Activated naive CD8-positive, alpha-beta T cell treated with anti-CD3 and anti-CD28 coated beads, Interleukin-2, amount 50 U/mL, for 24 hours (primary cell): ENCODE results near the gene OR7A10.
"Not testable (repeated sequence)": the region's sequence is repeated elsewhere in the genome, so short reads cannot be mapped to it uniquely, and the experiment has no call there.

ENCODE experiments used
- ATAC-seq: fragments of 150-1000 bp; cut with Tn5 transposase; one replicate; pipeline ENCODE4 v1.10.0; 2021
- DNase-seq: peaks from one replicate; pipeline ENCODE4 v3.0.0; 2021
- H3K27ac Mint-ChIP-seq: one replicate; pipeline ENCODE4 v1.8.0; 2021; ENCODE audit warnings: mild to moderate bottlenecking, mixed read lengths
- H3K27me3 Mint-ChIP-seq: one replicate; pipeline ENCODE4 v1.8.0; 2021; ENCODE audit warnings: mixed read lengths
- H3K36me3 Mint-ChIP-seq: one replicate; pipeline ENCODE4 v1.8.0; 2021; ENCODE audit warnings: low read depth, mixed read lengths
- H3K4me1 Mint-ChIP-seq: one replicate; pipeline ENCODE4 v1.8.0; 2021; ENCODE audit warnings: mixed read lengths
- H3K4me3 Mint-ChIP-seq: one replicate; pipeline ENCODE4 v1.8.0; 2021; ENCODE audit warnings: mild to moderate bottlenecking, moderate library complexity, mixed read lengths
- H3K9me3 Mint-ChIP-seq: one replicate; pipeline ENCODE4 v1.8.0; 2021; ENCODE audit warnings: mixed read lengths

OR7A10 gene

GRCh38 chr19:14817052-14817451 lies 31.7 kb downstream of the OR7A10 start:
- no peaks in the 10 kb centered on the region for H3K36me3 Mint-ChIP-seq
- no peaks in the 10 kb centered on the region for H3K4me1 Mint-ChIP-seq
- peaks cover 6% of the 10 kb centered on the region for H3K9me3 Mint-ChIP-seq
- ATAC-seq (no peak), DNase-seq (no peak)
- H3K4me3 Mint-ChIP-seq, result no peak overlapping the region
- H3K27ac Mint-ChIP-seq, result no peak overlapping the region
- H3K27me3 Mint-ChIP-seq, result peaks cover 5% of the 10 kb centered on the region

DNA sequence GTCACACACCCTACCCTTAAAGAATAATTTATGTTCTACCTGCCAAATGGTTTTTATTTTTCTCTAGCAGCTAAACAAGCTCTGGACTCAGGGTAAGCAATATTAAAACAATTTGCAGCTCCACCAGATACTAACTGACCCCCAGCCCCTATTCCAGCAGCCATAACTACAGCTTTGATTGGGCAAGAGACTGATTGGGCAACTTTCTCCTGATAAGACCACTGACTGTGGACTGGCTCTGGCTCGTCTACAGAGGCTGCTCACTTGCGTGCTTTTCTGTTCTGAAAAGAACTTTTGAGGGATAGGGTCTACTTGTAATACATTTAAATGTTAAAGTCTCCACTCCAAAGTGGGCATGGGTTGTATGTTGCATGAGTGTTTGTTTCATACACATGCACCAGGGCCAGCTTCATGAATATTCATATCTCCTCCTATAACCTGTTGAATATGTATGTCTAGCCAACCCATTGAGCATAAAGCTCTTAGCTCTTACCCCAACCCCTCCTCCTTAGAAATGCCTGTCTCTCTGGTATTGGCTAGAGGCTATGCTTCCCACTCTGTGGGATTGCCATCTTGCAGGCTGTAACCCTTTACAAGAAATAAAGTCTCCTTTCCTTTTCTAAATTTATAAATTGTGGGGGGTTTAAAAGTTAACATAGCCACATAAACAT lies 33.6 kb downstream of the OR7A10 start:
- H3K27ac Mint-ChIP-seq, result no peak overlapping the region
- H3K4me3 Mint-ChIP-seq, result no peak overlapping the region
- H3K9me3 Mint-ChIP-seq, result peaks cover 6% of the 10 kb centered on the region
- no peak for ATAC-seq
- H3K36me3 Mint-ChIP-seq, result no peaks in the 10 kb centered on the region
- DNase-seq, result no peak
- H3K4me1 Mint-ChIP-seq, result no peaks in the 10 kb centered on the region
- peaks cover 5% of the 10 kb centered on the region for H3K27me3 Mint-ChIP-seq

- DNase-seq (no peak), ATAC-seq (no peak)
- H3K4me1 Mint-ChIP-seq, result no peaks in the 10 kb centered on the region
- no peak overlapping the region for H3K27ac Mint-ChIP-seq
- no peaks in the 10 kb centered on the region for H3K9me3 Mint-ChIP-seq
- H3K4me3 Mint-ChIP-seq, result no peak overlapping the region
- peaks cover 7% of the 10 kb centered on the region for H3K27me3 Mint-ChIP-seq
- H3K36me3 Mint-ChIP-seq, result no peaks in the 10 kb centered on the region
These were observed 39.3 kb downstream of the OR7A10 start for GRCh38 chr19:14809272-14810057.

GRCh38 chr19:14804765-14805164 lies 44.0 kb downstream of the OR7A10 start:
- H3K27ac Mint-ChIP-seq, result no peak overlapping the region
- H3K4me1 Mint-ChIP-seq, result no peaks in the 10 kb centered on the region
- no peak overlapping the region for H3K4me3 Mint-ChIP-seq
- DNase-seq (no peak), ATAC-seq (no peak)
- peaks cover 11% of the 10 kb centered on the region for H3K27me3 Mint-ChIP-seq
- no peaks in the 10 kb centered on the region for H3K9me3 Mint-ChIP-seq
- H3K36me3 Mint-ChIP-seq, result no peaks in the 10 kb centered on the region

DNA sequence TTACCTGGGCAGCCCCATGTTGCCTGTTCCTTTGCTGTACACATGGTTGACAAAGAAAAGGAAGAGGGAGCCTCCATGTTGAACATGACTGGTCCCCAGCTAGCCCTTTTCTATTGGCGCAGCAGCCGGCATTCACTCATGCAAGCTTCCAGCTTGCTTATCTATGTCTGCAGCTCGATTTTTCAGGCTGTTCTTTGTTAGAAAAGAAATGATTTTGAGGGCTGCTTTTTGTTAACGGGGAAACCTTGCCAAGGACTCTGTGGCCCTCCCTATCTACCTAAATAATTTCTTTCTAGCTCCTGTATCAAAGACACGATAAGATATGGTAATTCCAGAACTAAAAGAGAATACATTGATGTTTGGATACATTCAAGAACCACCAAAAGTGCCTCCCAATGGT lies 50.0 kb downstream of the OR7A10 start:
- no peak overlapping the region for H3K4me3 Mint-ChIP-seq
- H3K9me3 Mint-ChIP-seq, result no peaks in the 10 kb centered on the region
- H3K27ac Mint-ChIP-seq, result no peak overlapping the region
- ATAC-seq (no peak), DNase-seq (no peak)
- H3K27me3 Mint-ChIP-seq, result peaks cover 19% of the 10 kb centered on the region
- H3K36me3 Mint-ChIP-seq, result no peaks in the 10 kb centered on the region
- no peaks in the 10 kb centered on the region for H3K4me1 Mint-ChIP-seq

DNA sequence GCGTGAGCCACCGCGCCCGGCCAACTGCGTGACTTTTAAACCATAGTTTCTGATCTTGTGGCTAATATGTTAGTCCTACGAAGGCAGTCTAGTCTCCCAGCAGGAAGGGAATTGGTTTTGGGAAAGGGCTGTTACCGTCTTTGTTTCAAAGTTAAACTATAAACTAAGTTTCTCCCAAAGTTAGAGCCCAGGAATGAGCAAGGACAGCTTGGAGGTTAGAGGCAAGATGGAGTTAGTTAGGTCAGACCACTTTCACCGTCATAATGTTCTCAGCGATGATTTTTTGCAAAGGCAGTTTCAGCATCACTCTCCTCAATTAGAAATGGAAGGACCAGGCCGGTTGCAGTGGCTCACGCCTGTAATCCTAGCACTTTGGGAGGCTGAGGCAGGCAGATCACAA lies 52.7 kb downstream of the OR7A10 start:
- H3K4me1 Mint-ChIP-seq, result no peaks in the 10 kb centered on the region
- no peak overlapping the region for H3K4me3 Mint-ChIP-seq
- no peaks in the 10 kb centered on the region for H3K9me3 Mint-ChIP-seq
- DNase-seq (no peak), ATAC-seq (no peak)
- no peak overlapping the region for H3K27ac Mint-ChIP-seq
- H3K36me3 Mint-ChIP-seq, result no peaks in the 10 kb centered on the region
- peaks cover 18% of the 10 kb centered on the region for H3K27me3 Mint-ChIP-seq

DNA sequence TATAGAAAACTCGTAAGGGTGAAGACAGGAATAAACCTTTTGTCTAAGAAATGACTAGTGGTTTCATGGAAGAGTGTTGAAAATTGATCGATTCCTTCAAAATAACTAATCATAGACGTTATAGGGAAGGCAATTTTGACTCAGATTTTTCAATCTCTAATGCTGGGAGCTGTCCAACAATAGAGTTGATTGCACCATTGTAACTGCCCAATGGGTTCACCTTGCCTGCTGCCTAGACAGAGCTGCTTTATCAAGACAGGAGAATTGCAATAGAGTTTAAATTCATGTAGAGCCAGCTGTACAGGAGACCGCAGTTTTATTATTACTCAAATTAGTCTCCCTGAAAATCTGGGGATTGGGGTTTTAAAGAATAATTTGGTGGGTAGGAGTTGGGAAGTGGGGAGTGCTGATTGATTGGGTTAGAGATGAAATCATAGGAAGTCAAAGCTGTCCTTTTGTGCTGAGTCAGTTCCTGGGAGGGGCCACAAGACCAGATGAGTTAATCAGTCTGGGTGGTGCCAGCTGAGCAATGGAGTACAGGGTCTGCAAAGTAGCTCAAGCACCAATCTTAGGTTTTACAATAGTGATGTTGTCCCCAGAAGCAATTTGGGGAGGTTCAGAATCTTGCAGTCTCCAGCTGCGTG lies 53.5 kb downstream of the OR7A10 start:
- DNase-seq, result no peak
- H3K36me3 Mint-ChIP-seq, result no peaks in the 10 kb centered on the region
- no peak overlapping the region for H3K27ac Mint-ChIP-seq
- H3K27me3 Mint-ChIP-seq, result peaks cover 20% of the 10 kb centered on the region
- no peaks in the 10 kb centered on the region for H3K4me1 Mint-ChIP-seq
- no peaks in the 10 kb centered on the region for H3K9me3 Mint-ChIP-seq
- H3K4me3 Mint-ChIP-seq, result no peak overlapping the region
- ATAC-seq, result no peak

DNA sequence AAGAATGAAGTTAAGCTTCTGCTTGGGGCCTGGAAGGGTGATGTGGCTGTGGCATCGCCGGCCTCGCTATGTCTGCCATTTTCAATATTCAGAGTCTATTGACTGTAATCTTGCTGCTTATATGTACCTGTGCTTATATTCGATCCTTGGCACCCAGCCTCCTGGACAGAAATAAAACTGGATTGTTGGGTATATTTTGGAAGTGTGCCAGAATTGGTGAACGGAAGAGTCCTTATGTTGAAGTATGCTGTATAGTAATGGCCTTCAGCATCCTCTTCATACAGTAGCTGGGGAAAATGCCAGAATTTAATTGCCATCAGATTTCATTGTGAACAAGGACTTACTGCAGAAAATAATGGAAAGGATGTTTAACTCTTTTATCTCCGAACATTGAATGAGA lies 56.5 kb downstream of the OR7A10 start:
- H3K9me3 Mint-ChIP-seq, H3K36me3 Mint-ChIP-seq, H3K27ac Mint-ChIP-seq, DNase-seq, H3K4me3 Mint-ChIP-seq, H3K4me1 Mint-ChIP-seq, ATAC-seq: not testable (repeated sequence)
- H3K27me3 Mint-ChIP-seq, result peaks cover 17% of the 10 kb centered on the region
